Endothelial cell (in vitro differentiated cells): Measurements from ENCODE around the gene NBAS. TPM values are rescaled to one million over a fixed set of nuclear protein-coding genes. Genes with fewer than 3 reads are reported as not detected.
"Not testable (repeated sequence)": the region's sequence is repeated elsewhere in the genome, so short reads cannot be mapped to it uniquely, and the experiment has no call there.

Experiments used
- DNase-seq: peaks from one replicate; pipeline ENCODE4 v3.0.0; 2021; ENCODE audit warnings: low spot score
- H3K27ac Mint-ChIP-seq: one replicate; pipeline ENCODE4 v1.8.0; 2021; ENCODE audit warnings: mixed read lengths, inconsistent platforms; ENCODE audit not compliant: unreplicated experiment
- H3K27me3 Mint-ChIP-seq: one replicate; pipeline ENCODE4 v1.8.0; 2021; ENCODE audit warnings: mild to moderate bottlenecking, moderate library complexity, mixed read lengths, inconsistent platforms; ENCODE audit not compliant: unreplicated experiment
- H3K36me3 Mint-ChIP-seq: one replicate; pipeline ENCODE4 v1.8.0; 2021; ENCODE audit warnings: mild to moderate bottlenecking, low read depth, mixed read lengths, inconsistent platforms; ENCODE audit not compliant: unreplicated experiment
- H3K4me1 Mint-ChIP-seq: one replicate; pipeline ENCODE4 v1.8.0; 2021; ENCODE audit warnings: mild to moderate bottlenecking, mixed read lengths, inconsistent platforms; ENCODE audit not compliant: unreplicated experiment
- H3K4me3 Mint-ChIP-seq: one replicate; pipeline ENCODE4 v1.8.0; 2021; ENCODE audit warnings: mild to moderate bottlenecking, mixed read lengths, inconsistent platforms; ENCODE audit not compliant: unreplicated experiment
- H3K9me3 Mint-ChIP-seq: one replicate; pipeline ENCODE4 v1.8.0; 2021; ENCODE audit warnings: mixed read lengths, inconsistent platforms; ENCODE audit not compliant: unreplicated experiment
- CTCF ChIP-seq: fragments of 200-600 bp; sonication (generic); IDR thresholded peaks from one replicate; pipeline ENCODE4 v1.5.0; 2021; ENCODE audit warnings: antibody characterized with exemption; ENCODE audit not compliant: unreplicated experiment
- total RNA-seq: library from RNA; stranded (reverse); fragmentation: NEBNext Ultra II Directional; extraction: Animal tissue kit (Norgen Biotek cat#: 25700); gene quantifications from one replicate; pipeline ENCODE4 v1.2.1, GENCODE V29; 2021; ENCODE audit not compliant: unreplicated experiment

The NBAS gene
- total RNA-seq, 1 donor from 2014 or later: 52.8 TPM

GRCh38 chr2:15253247-15253646, 307.9 kb downstream of the NBAS start:
- TF ChIP-seq CTCF: no peak

GRCh38 chr2:15251753-15252152, 309.4 kb downstream of the NBAS start:
- Mint-ChIP-seq H3K9me3 (no peaks in the 10 kb centered on the region), H3K27ac (no peak overlapping the region), H3K4me1 (no peaks in the 10 kb centered on the region), H3K4me3 (no peak overlapping the region), H3K36me3 (peaks cover 4% of the 10 kb centered on the region), H3K27me3 (peaks cover 2% of the 10 kb centered on the region)
- no peak for TF ChIP-seq CTCF
- no peak for DNase-seq

More at GRCh38 chr2:15253247-15253646, 307.9 kb downstream of the NBAS start:
- Mint-ChIP-seq H3K4me3 (no peak overlapping the region), H3K9me3 (no peaks in the 10 kb centered on the region), H3K27ac (no peak overlapping the region), H3K4me1 (no peaks in the 10 kb centered on the region), H3K36me3 (peaks cover 4% of the 10 kb centered on the region), H3K27me3 (peaks cover 2% of the 10 kb centered on the region)
- no peak for DNase-seq

- H3K9me3 Mint-ChIP-seq, H3K36me3 Mint-ChIP-seq, H3K27me3 Mint-ChIP-seq, H3K27ac Mint-ChIP-seq, H3K4me1 Mint-ChIP-seq, H3K4me3 Mint-ChIP-seq, DNase-seq: not testable (repeated sequence)
These were observed 310.2 kb downstream of the NBAS start for GRCh38 chr2:15250946-15251345.

- Mint-ChIP-seq H3K9me3 (no peaks in the 10 kb centered on the region), H3K4me1 (peaks cover 7% of the 10 kb centered on the region), H3K27me3 (peaks cover 7% of the 10 kb centered on the region), H3K27ac (no peak overlapping the region), H3K4me3 (no peak overlapping the region), H3K36me3 (peaks cover 5% of the 10 kb centered on the region)
- no peak for TF ChIP-seq CTCF
- DNase-seq: no peak
These were observed 314.3 kb downstream of the NBAS start for GRCh38 chr2:15246870-15247269.

- DNase-seq: no peak
- Mint-ChIP-seq H3K4me1 (peaks cover 15% of the 10 kb centered on the region), H3K4me3 (no peak overlapping the region), H3K36me3 (peaks cover 5% of the 10 kb centered on the region), H3K9me3 (no peaks in the 10 kb centered on the region), H3K27ac (no peak overlapping the region), H3K27me3 (peaks cover 5% of the 10 kb centered on the region)
- TF ChIP-seq CTCF: no peak
These were observed 317.4 kb downstream of the NBAS start for GRCh38 chr2:15243762-15244161.
